NT2/D1 (cell line): ENCODE measurements around the gene RRBP1.

Experiments
- SUZ12 ChIP-seq: IDR thresholded peaks from 2 replicates; pipeline ENCODE4 v1.6.1; 2011; ENCODE audit not compliant: insufficient read length, insufficient read depth; ENCODE audit errors: extremely low read depth
- YY1 ChIP-seq: IDR thresholded peaks from 2 replicates; pipeline ENCODE4 v1.6.1; 2011; ENCODE audit not compliant: insufficient read length, insufficient read depth
- ZNF274 ChIP-seq: IDR thresholded peaks from 2 replicates; pipeline ENCODE4 v1.6.1; 2011; ENCODE audit warnings: mild to moderate bottlenecking, low read depth, low read length

- TF ChIP-seq ZNF274 (no peak), YY1 (no peak), SUZ12 (no peak)
Observed at GRCh38 chr20:17659801-17660200, 22.2 kb downstream of the RRBP1 start.
